ENCODE measurements around the gene TMEM60. TPM values are rescaled to one million over a fixed set of nuclear protein-coding genes. Genes with fewer than 3 reads are reported as not detected.

The TMEM60 gene
- total and polyA plus RNA-seq, 2 donors from 2014 or later = 11.9 to 32.4 TPM

- intact Hi-C loops (cut with DNase I) = no loop called here
- no peaks in the 10 kb centered on the region for H3K9me3 ChIP-seq (ENCODE audit: control insufficient read depth in 2 of 3, insufficient read depth in 1 of 3, low read length in 3 of 3)
- peaks cover 0 to 16% (median 6%) of the 10 kb centered on the region in 3 donors for H3K4me1 ChIP-seq (ENCODE audit: control insufficient read depth in 2 of 3, insufficient read depth in 2 of 3, low read depth in 1 of 3, low read length in 3 of 3)
- H3K36me3 ChIP-seq (ENCODE audit: control insufficient read depth in 2 of 3, insufficient read depth in 3 of 3, low read length in 3 of 3) = no peaks in the 10 kb centered on the region
- no peak overlapping the region for H3K27ac ChIP-seq (ENCODE audit: low read depth in 2 of 2, low read length in 2 of 2)
- peak overlapping the region in 2 of 3 donors; percentile 19 to 87 for H3K4me3 ChIP-seq (ENCODE audit: low read length in 3 of 3)
- H3K27me3 ChIP-seq (ENCODE audit: control insufficient read depth, insufficient read depth, low read length) = no peaks in the 10 kb centered on the region
- H3K9ac ChIP-seq (ENCODE audit: low read length in 3 of 3) = no peak overlapping the region
- TF ChIP-seq CTCF (IDR thresholded peaks at IDR 0.05; ENCODE audit: borderline replicate concordance, extremely low read depth, insufficient read depth) = no peak
- FAIRE-seq (no peak), DNase-seq (peak in 1 of 5 donors; percentile 10)
These were observed 1.9 kb upstream of the TMEM60 start for GRCh38 chr7:77800158-77800557.

GRCh38 chr7:77799078-77799964, 1.1 kb upstream of the TMEM60 start:
- peak; percentile 71 to 89 (median 77) for DNase-seq
- H3K4me1 ChIP-seq (ENCODE audit: control insufficient read depth in 2 of 3, insufficient read depth in 2 of 3, low read depth in 1 of 3, low read length in 3 of 3) = peaks cover 0 to 16% (median 6%) of the 10 kb centered on the region in 3 donors
- H3K4me3 ChIP-seq (ENCODE audit: low read length in 3 of 3) = peak overlapping the region; percentile 69 to 91 (median 87)
- H3K27ac ChIP-seq (ENCODE audit: low read depth in 2 of 2, low read length in 2 of 2) = peak overlapping the region; percentile 76 to 81
- H3K27me3 ChIP-seq (ENCODE audit: control insufficient read depth, insufficient read depth, low read length) = no peaks in the 10 kb centered on the region
- intact Hi-C loops (cut with DNase I) = no loop called here
- FAIRE-seq = no peak
- H3K36me3 ChIP-seq (ENCODE audit: control insufficient read depth in 2 of 3, insufficient read depth in 3 of 3, low read length in 3 of 3) = no peaks in the 10 kb centered on the region
- no peaks in the 10 kb centered on the region for H3K9me3 ChIP-seq (ENCODE audit: control insufficient read depth in 2 of 3, insufficient read depth in 1 of 3, low read length in 3 of 3)
- no peak for TF ChIP-seq CTCF (IDR thresholded peaks at IDR 0.05; ENCODE audit: borderline replicate concordance, extremely low read depth, insufficient read depth)
- peak overlapping the region; percentile 7 to 91 (median 42) for H3K9ac ChIP-seq (ENCODE audit: low read length in 3 of 3)

GRCh38 chr7:77797734-77798393, 370 bp downstream of the TMEM60 start:
- H3K36me3 ChIP-seq (ENCODE audit: control insufficient read depth in 2 of 3, insufficient read depth in 3 of 3, low read length in 3 of 3) = peaks cover 0 to 2% (median 0%) of the 10 kb centered on the region in 3 donors
- no peaks in the 10 kb centered on the region for H3K9me3 ChIP-seq (ENCODE audit: control insufficient read depth in 2 of 3, insufficient read depth in 1 of 3, low read length in 3 of 3)
- peaks cover 0 to 16% (median 3%) of the 10 kb centered on the region in 3 donors for H3K4me1 ChIP-seq (ENCODE audit: control insufficient read depth in 2 of 3, insufficient read depth in 2 of 3, low read depth in 1 of 3, low read length in 3 of 3)
- DNase-seq = peak in 1 of 5 donors; percentile 89
- no peak for TF ChIP-seq CTCF (IDR thresholded peaks at IDR 0.05; ENCODE audit: borderline replicate concordance, extremely low read depth, insufficient read depth)
- H3K4me3 ChIP-seq (ENCODE audit: low read length in 3 of 3) = peak overlapping the region; percentile 87 to 96 (median 94)
- intact Hi-C loops (cut with DNase I) = no loop called here
- peak overlapping the region; percentile 87 to 94 (median 94) for H3K9ac ChIP-seq (ENCODE audit: low read length in 3 of 3)
- H3K27me3 ChIP-seq (ENCODE audit: control insufficient read depth, insufficient read depth, low read length) = no peaks in the 10 kb centered on the region
- peak overlapping the region; percentile 94 for H3K27ac ChIP-seq (ENCODE audit: low read depth in 2 of 2, low read length in 2 of 2)
- FAIRE-seq = no peak

Data from kidney (tissue), 14 donors.